H9 (cell line): ENCODE results near the gene BUB1. TPM values are rescaled to one million over a fixed set of nuclear protein-coding genes. Genes with fewer than 3 reads are reported as not detected.

Experiments used
- DNase-seq: peaks from one replicate; pipeline ENCODE4 v3.0.0-alpha.2; 2017
- H2AFZ ChIP-seq: one replicate; pipeline ENCODE4 v1.6.1; 2013; ENCODE audit warnings: mild to moderate bottlenecking, low read length, control low read depth, moderate library complexity
- H2AK5ac ChIP-seq: 2 replicates; pipeline ENCODE4 v1.6.1; 2013; ENCODE audit warnings: low read length, control low read depth, mixed read lengths; ENCODE audit not compliant: insufficient read length
- H2BK120ac ChIP-seq: one replicate; pipeline ENCODE4 v1.6.1; 2013; ENCODE audit warnings: low read depth, mild to moderate bottlenecking, low read length, control low read depth, inconsistent platforms; ENCODE audit not compliant: poor library complexity, severe bottlenecking
- H2BK12ac ChIP-seq: 2 replicates; pipeline ENCODE4 v1.6.1; 2013; ENCODE audit warnings: low read length, control low read depth, mixed read lengths, low read depth; ENCODE audit not compliant: insufficient read length
- H2BK15ac ChIP-seq: 2 replicates; pipeline ENCODE4 v1.6.1; 2013; ENCODE audit warnings: low read depth, low read length, control low read depth
- H2BK20ac ChIP-seq: one replicate; pipeline ENCODE4 v1.6.1; 2013; ENCODE audit warnings: low read depth, mild to moderate bottlenecking, low read length, control low read depth, inconsistent platforms; ENCODE audit not compliant: poor library complexity, severe bottlenecking
- H2BK5ac ChIP-seq: 2 replicates; pipeline ENCODE4 v1.6.1; 2013; ENCODE audit warnings: low read length, control low read depth, mixed read lengths; ENCODE audit not compliant: insufficient read length
- H3K14ac ChIP-seq: 2 replicates; pipeline ENCODE4 v1.6.1; 2013; ENCODE audit warnings: low read length, control low read depth; ENCODE audit not compliant: insufficient read depth
- H3K18ac ChIP-seq: 2 replicates; pipeline ENCODE4 v1.6.1; 2013; ENCODE audit warnings: low read depth, mild to moderate bottlenecking, mixed read lengths, low read length, control low read depth; ENCODE audit not compliant: insufficient read length
- H3K23ac ChIP-seq: 2 replicates; pipeline ENCODE4 v1.6.1; 2013; ENCODE audit warnings: low read length, control low read depth, mixed read lengths, low read depth; ENCODE audit not compliant: insufficient read length
- H3K23me2 ChIP-seq: 2 replicates; pipeline ENCODE4 v1.6.1; 2013; ENCODE audit warnings: low read depth, mild to moderate bottlenecking, mixed read lengths, low read length, control low read depth; ENCODE audit not compliant: insufficient read length, poor library complexity, severe bottlenecking
- H3K27ac ChIP-seq: 2 replicates; pipeline ENCODE4 v1.5.1; 2013; ENCODE audit warnings: low read length, control low read depth, mixed read lengths, low read depth; ENCODE audit not compliant: insufficient read length
- H3K27me3 ChIP-seq: 2 replicates; pipeline ENCODE4 v1.6.1; 2013; ENCODE audit warnings: low read length, control low read depth, inconsistent platforms; ENCODE audit not compliant: insufficient read depth
- H3K4ac ChIP-seq: 2 replicates; pipeline ENCODE4 v1.6.1; 2013; ENCODE audit warnings: low read depth, mild to moderate bottlenecking, control low read depth, inconsistent platforms, low read length, moderate library complexity
- H3K4me1 ChIP-seq: 2 replicates; pipeline ENCODE4 v1.6.1; 2013; ENCODE audit warnings: low read length, control low read depth, inconsistent platforms; ENCODE audit not compliant: insufficient read depth
- H3K4me2 ChIP-seq: 2 replicates; pipeline ENCODE4 v1.6.1; 2013; ENCODE audit warnings: low read length, control low read depth, mixed read lengths; ENCODE audit not compliant: insufficient read length, insufficient read depth
- H3K56ac ChIP-seq: 2 replicates; pipeline ENCODE4 v1.6.1; 2013; ENCODE audit warnings: low read depth, mild to moderate bottlenecking, mixed read lengths, low read length, control low read depth; ENCODE audit not compliant: insufficient read length
- H3K79me1 ChIP-seq: 2 replicates; pipeline ENCODE4 v1.6.1; 2013; ENCODE audit warnings: low read depth, mild to moderate bottlenecking, moderate library complexity, low read length, control low read depth, inconsistent platforms; ENCODE audit not compliant: insufficient read depth, poor library complexity, severe bottlenecking
- H3K79me2 ChIP-seq: 2 replicates; pipeline ENCODE4 v1.6.1; 2013; ENCODE audit warnings: low read length, control low read depth, inconsistent platforms; ENCODE audit not compliant: insufficient read depth
- H3K9ac ChIP-seq: 2 replicates; pipeline ENCODE4 v1.6.1; 2013; ENCODE audit warnings: low read length, control low read depth, mixed read lengths; ENCODE audit not compliant: insufficient read length; ENCODE audit errors: extremely low read depth
- H3K9me3 ChIP-seq: one replicate; pipeline ENCODE4 v1.6.1; 2013; ENCODE audit warnings: low read depth, low read length, inconsistent platforms; ENCODE audit not compliant: control insufficient read depth
- H3T11ph ChIP-seq: one replicate; pipeline ENCODE4 v1.6.1; 2013; ENCODE audit warnings: mild to moderate bottlenecking, low read length, control low read depth, inconsistent platforms
- H4K20me1 ChIP-seq: one replicate; pipeline ENCODE4 v1.6.1; 2013; ENCODE audit not compliant: control insufficient read depth, insufficient read length, insufficient read depth
- H4K5ac ChIP-seq: 2 replicates; pipeline ENCODE4 v1.6.1; 2013; ENCODE audit warnings: low read depth, mild to moderate bottlenecking, mixed read lengths, low read length, control low read depth; ENCODE audit not compliant: insufficient read length
- H4K8ac ChIP-seq: replicated peaks from 2 replicates; pipeline ENCODE4 v1.6.1; 2013; ENCODE audit warnings: low read length, control low read depth, mixed read lengths, low read depth; ENCODE audit not compliant: insufficient read length
- H4K91ac ChIP-seq: 2 replicates; pipeline ENCODE4 v1.6.1; 2013; ENCODE audit warnings: low read depth, mild to moderate bottlenecking, moderate library complexity, mixed read lengths, low read length, control low read depth; ENCODE audit not compliant: insufficient read length
- H3K27ac Mint-ChIP-seq, 3 experiments: 2 replicates in 2 of 3; 3 replicates in 1 of 3; pipeline ENCODE4 v1.8.0; 2020 to 2021; ENCODE audit warnings: mixed read lengths in 3 of 3, mild to moderate bottlenecking in 1 of 3, moderate library complexity in 1 of 3
- H3K27me3 Mint-ChIP-seq: 2 replicates; pipeline ENCODE4 v1.8.0; 2021; ENCODE audit warnings: low read depth, mild to moderate bottlenecking, moderate library complexity, mixed read lengths
- H3K36me3 Mint-ChIP-seq, 3 experiments: 2 replicates in 2 of 3; 3 replicates in 1 of 3; pipeline ENCODE4 v1.8.0; 2020 to 2021; ENCODE audit warnings: low read depth in 3 of 3, mixed read lengths in 3 of 3; ENCODE audit not compliant: insufficient read depth in 1 of 3
- H3K4me1 Mint-ChIP-seq, 2 experiments: 2 replicates each; pipeline ENCODE4 v1.8.0; 2020; ENCODE audit warnings: mixed read lengths in 2 of 2
- H3K4me3 Mint-ChIP-seq, 2 experiments: 2 replicates in 1 of 2; 3 replicates in 1 of 2; pipeline ENCODE4 v1.8.0; 2020 to 2021; ENCODE audit warnings: mild to moderate bottlenecking in 2 of 2, mixed read lengths in 2 of 2, moderate library complexity in 1 of 2
- H3K9me3 Mint-ChIP-seq, 2 experiments: 2 replicates in 1 of 2; 3 replicates in 1 of 2; pipeline ENCODE4 v1.8.0; 2020; ENCODE audit warnings: mild to moderate bottlenecking in 2 of 2, mixed read lengths in 2 of 2, moderate library complexity in 1 of 2
- WGBS: extraction: QIAGEN DNeasy Blood & Tissue Kit; methylation state at CpG from one replicate; pipeline ENCODE4 v1.1.7; 2013; ENCODE audit warnings: missing lambda C conversion rate, low lambda C conversion rate, mixed read lengths; ENCODE audit not compliant: insufficient read length; ENCODE audit errors: extremely low coverage; 5-methylcytosine and 5-hydroxymethylcytosine counted together
- total RNA-seq: library from RNA; stranded (reverse); gene quantifications from 2 replicates; pipeline ENCODE4 v1.2.1, GENCODE V29; 2021
- TF ChIP-seq, protein P1 (sequence below): fragments of 200-600 bp; sonication (generic); conservative IDR thresholded peaks from 3 replicates; pipeline ENCODE4 v1.8.0; 2021; ENCODE audit warnings: antibody characterized with exemption, mild to moderate bottlenecking

Gene BUB1
- total RNA-seq, 1 experiment from 2014 or later, result 144 TPM

DNA sequence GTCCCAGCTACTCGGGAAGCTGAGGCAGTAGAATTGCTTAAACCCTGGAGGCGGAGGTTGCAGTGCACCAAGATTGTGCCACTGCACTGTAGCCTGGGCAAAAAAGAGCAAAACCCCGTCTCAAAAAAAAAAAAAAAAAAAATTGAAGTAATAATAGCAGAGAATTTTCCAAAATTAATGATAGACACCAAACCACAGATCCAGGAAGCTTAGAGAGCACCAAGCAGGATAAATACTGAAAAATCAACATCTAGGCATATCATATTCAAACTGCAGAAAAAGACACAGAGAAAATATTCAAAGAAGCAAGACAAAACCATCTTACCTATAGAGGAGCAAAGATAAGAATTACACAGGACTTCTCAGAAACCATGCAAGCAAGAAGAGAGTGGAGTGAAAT, 33.5 kb downstream of the BUB1 start:
- H3K27me3 Mint-ChIP-seq, result no peaks in the 10 kb centered on the region
- no peak overlapping the region for H2AFZ ChIP-seq
- no peak overlapping the region for H3K4me2 ChIP-seq
- no peaks in the 10 kb centered on the region for H3K4me1 ChIP-seq
- no peak overlapping the region for H2BK20ac ChIP-seq
- no peak overlapping the region for H2BK120ac ChIP-seq
- H4K91ac ChIP-seq, result no peak overlapping the region
- no peak overlapping the region for H3K23ac ChIP-seq
- no CpG with 5 or more reads among the region's 3 CpGs for WGBS
- no peaks in the 10 kb centered on the region for H3K9me3 ChIP-seq
- TF ChIP-seq, protein P1, sequence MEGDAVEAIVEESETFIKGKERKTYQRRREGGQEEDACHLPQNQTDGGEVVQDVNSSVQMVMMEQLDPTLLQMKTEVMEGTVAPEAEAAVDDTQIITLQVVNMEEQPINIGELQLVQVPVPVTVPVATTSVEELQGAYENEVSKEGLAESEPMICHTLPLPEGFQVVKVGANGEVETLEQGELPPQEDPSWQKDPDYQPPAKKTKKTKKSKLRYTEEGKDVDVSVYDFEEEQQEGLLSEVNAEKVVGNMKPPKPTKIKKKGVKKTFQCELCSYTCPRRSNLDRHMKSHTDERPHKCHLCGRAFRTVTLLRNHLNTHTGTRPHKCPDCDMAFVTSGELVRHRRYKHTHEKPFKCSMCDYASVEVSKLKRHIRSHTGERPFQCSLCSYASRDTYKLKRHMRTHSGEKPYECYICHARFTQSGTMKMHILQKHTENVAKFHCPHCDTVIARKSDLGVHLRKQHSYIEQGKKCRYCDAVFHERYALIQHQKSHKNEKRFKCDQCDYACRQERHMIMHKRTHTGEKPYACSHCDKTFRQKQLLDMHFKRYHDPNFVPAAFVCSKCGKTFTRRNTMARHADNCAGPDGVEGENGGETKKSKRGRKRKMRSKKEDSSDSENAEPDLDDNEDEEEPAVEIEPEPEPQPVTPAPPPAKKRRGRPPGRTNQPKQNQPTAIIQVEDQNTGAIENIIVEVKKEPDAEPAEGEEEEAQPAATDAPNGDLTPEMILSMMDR, result no peak
- no peaks in the 10 kb centered on the region for H3K4me1 Mint-ChIP-seq
- H2AK5ac ChIP-seq, result no peak overlapping the region
- no peaks in the 10 kb centered on the region; the same call in 1 of the 2 replicates for H3K79me2 ChIP-seq
- H3K4ac ChIP-seq, result no peak overlapping the region
- no peak overlapping the region for H4K5ac ChIP-seq
- no peak overlapping the region for H3K27ac Mint-ChIP-seq
- H3K23me2 ChIP-seq, result no peaks in the 10 kb centered on the region
- no peaks in the 10 kb centered on the region for H3K9me3 Mint-ChIP-seq
- no peak for DNase-seq
- no peak overlapping the region for H3K18ac ChIP-seq
- H4K8ac ChIP-seq, result no peak overlapping the region
- H3T11ph ChIP-seq, result no peak overlapping the region
- H3K27me3 ChIP-seq, result no peaks in the 10 kb centered on the region
- H3K14ac ChIP-seq, result no peak overlapping the region
- H4K20me1 ChIP-seq, result no peaks in the 10 kb centered on the region
- H3K56ac ChIP-seq, result no peak overlapping the region
- H3K79me1 ChIP-seq, result no peaks in the 10 kb centered on the region
- no peak overlapping the region for H2BK5ac ChIP-seq
- no peak overlapping the region for H3K9ac ChIP-seq
- H3K36me3 Mint-ChIP-seq, result peaks cover 42 to 97% (median 87%) of the 10 kb centered on the region in 3 experiments
- H2BK15ac ChIP-seq, result no peak overlapping the region
- H2BK12ac ChIP-seq, result no peak overlapping the region
- H3K4me3 Mint-ChIP-seq, result no peak overlapping the region
- H3K27ac ChIP-seq, result no peak overlapping the region
